Muscle layer of duodenum (tissue), 2 donors: ENCODE measurements around the gene TNNI2.
A peak's percentile ranks its signal among the peaks of the same experiment; 100 is the strongest.

ENCODE experiments used
- H3K27ac ChIP-seq: one replicate; pipeline ENCODE4 v1.7.0; 2013; ENCODE audit warnings: mild to moderate bottlenecking, low read length
- H3K27me3 ChIP-seq: one replicate; pipeline ENCODE4 v1.7.0; 2013; ENCODE audit warnings: low read depth, mild to moderate bottlenecking, control low read depth, low read length
- H3K36me3 ChIP-seq, 2 donors: one replicate each; pipeline ENCODE4 v1.7.0; 2013; ENCODE audit warnings: low read length in 2 of 2, control low read depth in 1 of 2, mild to moderate bottlenecking in 1 of 2; ENCODE audit not compliant: insufficient read depth in 2 of 2, control insufficient read depth in 1 of 2
- H3K4me1 ChIP-seq, 2 donors: one replicate each; pipeline ENCODE4 v1.7.0; 2013; ENCODE audit warnings: low read length in 2 of 2, mild to moderate bottlenecking in 2 of 2, control low read depth in 1 of 2, moderate library complexity in 1 of 2; ENCODE audit not compliant: insufficient read depth in 2 of 2, control insufficient read depth in 1 of 2
- H3K4me3 ChIP-seq, 2 donors: one replicate each; pipeline ENCODE4 v1.7.0; 2013; ENCODE audit warnings: low read length in 2 of 2, low read depth in 1 of 2, mild to moderate bottlenecking in 1 of 2
- H3K9me3 ChIP-seq, 2 donors: one replicate each; pipeline ENCODE4 v1.7.0; 2013; ENCODE audit warnings: low read length in 2 of 2, control low read depth in 1 of 2, mild to moderate bottlenecking in 1 of 2; ENCODE audit not compliant: control insufficient read depth in 1 of 2
- donor health status: healthy.

The TNNI2 gene

GRCh38 chr11:1829039-1829820 lies 9.6 kb upstream of the TNNI2 start:
- no peaks in the 10 kb centered on the region for H3K27me3 ChIP-seq
- H3K9me3 ChIP-seq: no peaks in the 10 kb centered on the region
- H3K4me3 ChIP-seq: no peak overlapping the region
- no peaks in the 10 kb centered on the region for H3K36me3 ChIP-seq
- no peak overlapping the region for H3K27ac ChIP-seq
- H3K4me1 ChIP-seq: peaks cover 0 to 21% of the 10 kb centered on the region in 2 donors

- Histone ChIP-seq H3K4me3 (no peak overlapping the region), H3K4me1 (peaks cover 0 to 21% of the 10 kb centered on the region in 2 donors), H3K36me3 (no peaks in the 10 kb centered on the region), H3K27ac (no peak overlapping the region), H3K27me3 (no peaks in the 10 kb centered on the region), H3K9me3 (no peaks in the 10 kb centered on the region)
Observed at GRCh38 chr11:1830004-1830321, 8.8 kb upstream of the TNNI2 start.

- Histone ChIP-seq H3K36me3 (no peaks in the 10 kb centered on the region), H3K4me1 (peaks cover 0 to 21% of the 10 kb centered on the region in 2 donors), H3K9me3 (no peaks in the 10 kb centered on the region), H3K27me3 (no peaks in the 10 kb centered on the region), H3K27ac (no peak overlapping the region), H3K4me3 (no peak overlapping the region)
Observed at GRCh38 chr11:1830322-1831223, 8.2 kb upstream of the TNNI2 start.

- no peak overlapping the region for H3K4me3 ChIP-seq
- H3K4me1 ChIP-seq: peaks cover 0 to 21% of the 10 kb centered on the region in 2 donors
- no peaks in the 10 kb centered on the region for H3K27me3 ChIP-seq
- no peak overlapping the region for H3K27ac ChIP-seq
- H3K9me3 ChIP-seq: no peaks in the 10 kb centered on the region
- H3K36me3 ChIP-seq: no peaks in the 10 kb centered on the region
Observed at GRCh38 chr11:1831338-1832210, 7.2 kb upstream of the TNNI2 start.

GRCh38 chr11:1832211-1832919 lies 6.4 kb upstream of the TNNI2 start:
- Histone ChIP-seq H3K36me3 (no peaks in the 10 kb centered on the region), H3K27ac (no peak overlapping the region), H3K9me3 (no peaks in the 10 kb centered on the region), H3K4me1 (peaks cover 0 to 14% of the 10 kb centered on the region in 2 donors), H3K27me3 (no peaks in the 10 kb centered on the region), H3K4me3 (peak overlapping the region in 1 of 2 donors; percentile 43)

- no peaks in the 10 kb centered on the region for H3K27me3 ChIP-seq
- H3K9me3 ChIP-seq: no peaks in the 10 kb centered on the region
- H3K27ac ChIP-seq: no peak overlapping the region
- no peak overlapping the region for H3K4me3 ChIP-seq
- no peaks in the 10 kb centered on the region for H3K36me3 ChIP-seq
- H3K4me1 ChIP-seq: peaks cover 0 to 15% of the 10 kb centered on the region in 2 donors
Observed at GRCh38 chr11:1832920-1833295, 5.9 kb upstream of the TNNI2 start.

- H3K27me3 ChIP-seq: no peaks in the 10 kb centered on the region
- H3K27ac ChIP-seq: no peak overlapping the region
- no peaks in the 10 kb centered on the region for H3K9me3 ChIP-seq
- no peak overlapping the region for H3K4me3 ChIP-seq
- H3K4me1 ChIP-seq: peaks cover 0 to 17% of the 10 kb centered on the region in 2 donors
- no peaks in the 10 kb centered on the region for H3K36me3 ChIP-seq
Observed at GRCh38 chr11:1834062-1834610, 4.6 kb upstream of the TNNI2 start.

GRCh38 chr11:1834779-1835670 lies 3.8 kb upstream of the TNNI2 start, which contains the start of gene SYT8:
Gene SYT8 (plus strand): TSS chr11:1834990. CDS start chr11:1835106, 116 bp downstream.
- no peaks in the 10 kb centered on the region for H3K9me3 ChIP-seq
- peaks cover 0 to 17% of the 10 kb centered on the region in 2 donors for H3K4me1 ChIP-seq
- no peaks in the 10 kb centered on the region for H3K27me3 ChIP-seq
- H3K4me3 ChIP-seq: no peak within 1 kb of the TSS
- H3K27ac ChIP-seq: no peak within 1 kb of the TSS
- no peaks in the 10 kb centered on the region for H3K36me3 ChIP-seq

GRCh38 chr11:1835671-1836010 lies 3.1 kb upstream of the TNNI2 start:
- H3K36me3 ChIP-seq: no peaks in the 10 kb centered on the region
- H3K27me3 ChIP-seq: no peaks in the 10 kb centered on the region
- no peak overlapping the region for H3K4me3 ChIP-seq
- H3K27ac ChIP-seq: no peak overlapping the region
- peaks cover 0 to 21% of the 10 kb centered on the region in 2 donors for H3K4me1 ChIP-seq
- no peaks in the 10 kb centered on the region for H3K9me3 ChIP-seq
